ENCODE results near the gene RAB28.

DNA sequence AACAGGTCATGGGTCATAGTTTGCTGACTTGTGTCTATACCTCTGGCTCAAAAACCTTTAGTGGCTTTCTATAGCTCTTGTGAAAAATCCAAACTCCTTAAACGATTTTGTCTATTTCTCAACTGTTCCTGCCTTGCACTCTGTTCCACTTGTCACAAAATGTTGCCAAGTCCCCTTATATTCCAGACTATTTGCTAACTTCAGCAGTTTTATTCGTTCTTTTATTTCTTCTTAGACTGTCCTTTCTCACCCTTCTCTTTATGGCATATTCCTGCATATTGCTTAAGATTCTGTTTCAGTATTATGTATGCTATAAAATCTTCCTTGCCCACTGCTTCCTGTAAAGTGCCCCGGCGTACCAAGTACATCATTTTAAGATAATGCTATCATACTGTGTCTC is 80.8 kb downstream of the RAB28 start:
- no peak for TF ChIP-seq ZNF565 (CRISPR knock-in tag; conservative IDR thresholded peaks at IDR 0.05; ENCODE audit: low read depth)
- no peak for TF ChIP-seq PPARA (CRISPR knock-in tag; IDR thresholded peaks at IDR 0.05; ENCODE audit: borderline replicate concordance)
- TF ChIP-seq, protein P1, sequence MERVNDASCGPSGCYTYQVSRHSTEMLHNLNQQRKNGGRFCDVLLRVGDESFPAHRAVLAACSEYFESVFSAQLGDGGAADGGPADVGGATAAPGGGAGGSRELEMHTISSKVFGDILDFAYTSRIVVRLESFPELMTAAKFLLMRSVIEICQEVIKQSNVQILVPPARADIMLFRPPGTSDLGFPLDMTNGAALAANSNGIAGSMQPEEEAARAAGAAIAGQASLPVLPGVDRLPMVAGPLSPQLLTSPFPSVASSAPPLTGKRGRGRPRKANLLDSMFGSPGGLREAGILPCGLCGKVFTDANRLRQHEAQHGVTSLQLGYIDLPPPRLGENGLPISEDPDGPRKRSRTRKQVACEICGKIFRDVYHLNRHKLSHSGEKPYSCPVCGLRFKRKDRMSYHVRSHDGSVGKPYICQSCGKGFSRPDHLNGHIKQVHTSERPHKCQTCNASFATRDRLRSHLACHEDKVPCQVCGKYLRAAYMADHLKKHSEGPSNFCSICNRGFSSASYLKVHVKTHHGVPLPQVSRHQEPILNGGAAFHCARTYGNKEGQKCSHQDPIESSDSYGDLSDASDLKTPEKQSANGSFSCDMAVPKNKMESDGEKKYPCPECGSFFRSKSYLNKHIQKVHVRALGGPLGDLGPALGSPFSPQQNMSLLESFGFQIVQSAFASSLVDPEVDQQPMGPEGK (CRISPR knock-in tag; IDR thresholded peaks at IDR 0.05; ENCODE audit: borderline replicate concordance), result no peak
- no peak for TF ChIP-seq TOX (CRISPR knock-in tag; IDR thresholded peaks at IDR 0.05; ENCODE audit: borderline replicate concordance)
- no peak for TF ChIP-seq SNAI2 (CRISPR knock-in tag; IDR thresholded peaks at IDR 0.05)
- TF ChIP-seq ARNTL (CRISPR knock-in tag; IDR thresholded peaks at IDR 0.05; ENCODE audit: borderline replicate concordance, low read depth), result no peak
- TF ChIP-seq TCF4 (CRISPR knock-in tag; IDR thresholded peaks at IDR 0.05; ENCODE audit: borderline replicate concordance), result no peak
- TF ChIP-seq ZNF70 (CRISPR knock-in tag; IDR thresholded peaks at IDR 0.05), result no peak
- TF ChIP-seq, protein P2, sequence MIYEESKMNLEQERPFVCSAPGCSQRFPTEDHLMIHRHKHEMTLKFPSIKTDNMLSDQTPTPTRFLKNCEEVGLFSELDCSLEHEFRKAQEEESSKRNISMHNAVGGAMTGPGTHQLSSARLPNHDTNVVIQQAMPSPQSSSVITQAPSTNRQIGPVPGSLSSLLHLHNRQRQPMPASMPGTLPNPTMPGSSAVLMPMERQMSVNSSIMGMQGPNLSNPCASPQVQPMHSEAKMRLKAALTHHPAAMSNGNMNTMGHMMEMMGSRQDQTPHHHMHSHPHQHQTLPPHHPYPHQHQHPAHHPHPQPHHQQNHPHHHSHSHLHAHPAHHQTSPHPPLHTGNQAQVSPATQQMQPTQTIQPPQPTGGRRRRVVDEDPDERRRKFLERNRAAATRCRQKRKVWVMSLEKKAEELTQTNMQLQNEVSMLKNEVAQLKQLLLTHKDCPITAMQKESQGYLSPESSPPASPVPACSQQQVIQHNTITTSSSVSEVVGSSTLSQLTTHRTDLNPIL (CRISPR knock-in tag; IDR thresholded peaks at IDR 0.05; ENCODE audit: low read depth), result no peak
